Astrocyte (in vitro differentiated cells and primary cell): ENCODE data around the gene RPS2. TPM values are rescaled to one million over a fixed set of nuclear protein-coding genes. Genes with fewer than 3 reads are reported as not detected.

ENCODE experiments used
- DNase-seq: peaks from one replicate; pipeline ENCODE4 v3.0.0-alpha.2; 2010; ENCODE audit warnings: low read depth
- FAIRE-seq: peaks from 2 replicates; lab custom pipeline; 2011; peaks lifted over from hg19 to GRCh38; lab: Jason Lieb, UNC
- H2AFZ ChIP-seq: 2 replicates; pipeline ENCODE4 v1.6.0; 2012; ENCODE audit warnings: low read depth, low read length, inconsistent platforms
- H3K27ac ChIP-seq: 2 replicates; pipeline ENCODE4 v1.5.1; 2011; ENCODE audit warnings: low read depth, low read length, inconsistent platforms
- H3K27me3 ChIP-seq: 2 replicates; pipeline ENCODE4 v1.6.0; 2011; ENCODE audit warnings: low read length, inconsistent platforms; ENCODE audit not compliant: insufficient read depth
- H3K36me3 ChIP-seq: 2 replicates; pipeline ENCODE4 v1.5.1; 2011; ENCODE audit warnings: low read length, inconsistent platforms; ENCODE audit not compliant: insufficient read depth
- H3K4me1 ChIP-seq: 2 replicates; pipeline ENCODE4 v1.5.1; 2011; ENCODE audit warnings: low read length, inconsistent platforms; ENCODE audit not compliant: insufficient read depth
- H3K4me2 ChIP-seq: 2 replicates; pipeline ENCODE4 v1.6.0; 2012; ENCODE audit warnings: low read length, inconsistent platforms
- H3K4me3 ChIP-seq: 2 replicates; pipeline ENCODE4 v1.5.1; 2011; ENCODE audit warnings: low read depth, mild to moderate bottlenecking, low read length, inconsistent platforms; ENCODE audit not compliant: insufficient read depth
- H3K79me2 ChIP-seq: 2 replicates; pipeline ENCODE4 v1.6.0; 2012; ENCODE audit warnings: mild to moderate bottlenecking, low read length, inconsistent platforms; ENCODE audit not compliant: insufficient read depth
- H3K9ac ChIP-seq: 2 replicates; pipeline ENCODE4 v1.6.0; 2012; ENCODE audit warnings: mild to moderate bottlenecking, low read length, inconsistent platforms
- H3K9me3 ChIP-seq: 2 replicates; pipeline ENCODE4 v1.5.1; 2012; ENCODE audit warnings: low read depth, mild to moderate bottlenecking, low read length, inconsistent platforms; ENCODE audit not compliant: insufficient read depth
- H4K20me1 ChIP-seq: 2 replicates; pipeline ENCODE4 v1.6.0; 2012; ENCODE audit warnings: low read length, inconsistent platforms; ENCODE audit not compliant: insufficient read depth
- H3K27ac Mint-ChIP-seq: one replicate; pipeline ENCODE4 v1.8.0; 2021; ENCODE audit warnings: mild to moderate bottlenecking, mixed read lengths; ENCODE audit not compliant: unreplicated experiment
- H3K27me3 Mint-ChIP-seq: one replicate; pipeline ENCODE4 v1.8.0; 2021; ENCODE audit warnings: low read depth, mixed read lengths; ENCODE audit not compliant: unreplicated experiment
- H3K36me3 Mint-ChIP-seq: one replicate; pipeline ENCODE4 v1.8.0; 2021; ENCODE audit warnings: low read depth, mixed read lengths; ENCODE audit not compliant: unreplicated experiment
- H3K4me1 Mint-ChIP-seq: one replicate; pipeline ENCODE4 v1.8.0; 2021; ENCODE audit warnings: low read depth, mixed read lengths; ENCODE audit not compliant: unreplicated experiment
- H3K4me3 Mint-ChIP-seq: one replicate; pipeline ENCODE4 v1.8.0; 2021; ENCODE audit warnings: mild to moderate bottlenecking, moderate library complexity, mixed read lengths; ENCODE audit not compliant: unreplicated experiment
- H3K9me3 Mint-ChIP-seq: one replicate; pipeline ENCODE4 v1.8.0; 2021; ENCODE audit warnings: mild to moderate bottlenecking, mixed read lengths; ENCODE audit not compliant: unreplicated experiment
- EZH2 ChIP-seq: IDR thresholded peaks from 2 replicates; pipeline ENCODE4 v1.6.1; 2012; ENCODE audit warnings: mild to moderate bottlenecking, low read length, inconsistent platforms; ENCODE audit not compliant: insufficient read depth
- total RNA-seq: library from RNA; stranded (reverse); gene quantifications from 2 replicates; pipeline ENCODE4 v1.2.1, GENCODE V29; 2021
- TF ChIP-seq, protein P1 (sequence below): IDR thresholded peaks from 2 replicates; pipeline ENCODE4 v1.5.1; 2011; ENCODE audit warnings: low read depth, mild to moderate bottlenecking, inconsistent platforms, low read length, moderate library complexity; ENCODE audit not compliant: insufficient read depth

The RPS2 gene
- total RNA-seq, 1 donor from 2014 or later: 2,534 TPM

- no peak overlapping the region for H3K27ac Mint-ChIP-seq
- TF ChIP-seq, protein P1, sequence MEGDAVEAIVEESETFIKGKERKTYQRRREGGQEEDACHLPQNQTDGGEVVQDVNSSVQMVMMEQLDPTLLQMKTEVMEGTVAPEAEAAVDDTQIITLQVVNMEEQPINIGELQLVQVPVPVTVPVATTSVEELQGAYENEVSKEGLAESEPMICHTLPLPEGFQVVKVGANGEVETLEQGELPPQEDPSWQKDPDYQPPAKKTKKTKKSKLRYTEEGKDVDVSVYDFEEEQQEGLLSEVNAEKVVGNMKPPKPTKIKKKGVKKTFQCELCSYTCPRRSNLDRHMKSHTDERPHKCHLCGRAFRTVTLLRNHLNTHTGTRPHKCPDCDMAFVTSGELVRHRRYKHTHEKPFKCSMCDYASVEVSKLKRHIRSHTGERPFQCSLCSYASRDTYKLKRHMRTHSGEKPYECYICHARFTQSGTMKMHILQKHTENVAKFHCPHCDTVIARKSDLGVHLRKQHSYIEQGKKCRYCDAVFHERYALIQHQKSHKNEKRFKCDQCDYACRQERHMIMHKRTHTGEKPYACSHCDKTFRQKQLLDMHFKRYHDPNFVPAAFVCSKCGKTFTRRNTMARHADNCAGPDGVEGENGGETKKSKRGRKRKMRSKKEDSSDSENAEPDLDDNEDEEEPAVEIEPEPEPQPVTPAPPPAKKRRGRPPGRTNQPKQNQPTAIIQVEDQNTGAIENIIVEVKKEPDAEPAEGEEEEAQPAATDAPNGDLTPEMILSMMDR: no peak
- TF ChIP-seq EZH2: no peak
- H3K27me3 Mint-ChIP-seq: peaks cover 3% of the 10 kb centered on the region
- Histone ChIP-seq H3K4me2 (no peak overlapping the region), H3K27me3 (peaks cover 10% of the 10 kb centered on the region), H3K4me3 (no peak overlapping the region), H2AFZ (no peak overlapping the region), H4K20me1 (peaks cover 35% of the 10 kb centered on the region), H3K79me2 (peaks cover 35% of the 10 kb centered on the region), H3K9me3 (no peaks in the 10 kb centered on the region), H3K27ac (no peak overlapping the region), H3K9ac (no peak overlapping the region), H3K4me1 (peaks cover 11% of the 10 kb centered on the region), H3K36me3 (peaks cover 7% of the 10 kb centered on the region)
- H3K9me3 Mint-ChIP-seq: no peaks in the 10 kb centered on the region
- peaks cover 11% of the 10 kb centered on the region for H3K4me1 Mint-ChIP-seq
- no peak for DNase-seq
- no peak overlapping the region for H3K4me3 Mint-ChIP-seq
- H3K36me3 Mint-ChIP-seq: peaks cover 6% of the 10 kb centered on the region
- no peak for FAIRE-seq
These were observed 11.0 kb upstream of the RPS2 start for GRCh38 chr16:1975432-1976215.

GRCh38 chr16:1974157-1975070 is 9.8 kb upstream of the RPS2 start:
- H3K4me3 ChIP-seq: no peak overlapping the region
- H3K27me3 ChIP-seq: no peaks in the 10 kb centered on the region
- no peaks in the 10 kb centered on the region for H3K9me3 ChIP-seq
- Mint-ChIP-seq H3K27me3 (no peaks in the 10 kb centered on the region), H3K9me3 (no peaks in the 10 kb centered on the region), H3K27ac (no peak overlapping the region), H3K4me3 (peak overlapping the region; percentile 40), H3K4me1 (peaks cover 11% of the 10 kb centered on the region), H3K36me3 (peaks cover 6% of the 10 kb centered on the region)
- DNase-seq (no peak), FAIRE-seq (no peak)
- no peak overlapping the region for H3K9ac ChIP-seq
- no peak overlapping the region for H2AFZ ChIP-seq
- TF ChIP-seq, protein P1: no peak
- TF ChIP-seq EZH2: no peak
- peaks cover 11% of the 10 kb centered on the region for H3K4me1 ChIP-seq
- H3K4me2 ChIP-seq: no peak overlapping the region
- peaks cover 23% of the 10 kb centered on the region for H4K20me1 ChIP-seq
- no peak overlapping the region for H3K27ac ChIP-seq
- peaks cover 35% of the 10 kb centered on the region for H3K79me2 ChIP-seq
- H3K36me3 ChIP-seq: peaks cover 7% of the 10 kb centered on the region
